IMR-90 (cell line): ENCODE results near the gene DNAH5. TPM values are rescaled to one million over a fixed set of nuclear protein-coding genes. Genes with fewer than 3 reads are reported as not detected.

Source experiments
- ATAC-seq: fragments of 200-7000 bp; cut with Tn5 transposase; 2 replicates; pipeline ENCODE4 v1.9.1; 2020; ENCODE audit warnings: low read depth, mild to moderate bottlenecking, moderate library complexity
- BruUV-seq: library from RNA; stranded (reverse); fragments of 400-500 nt; replicated peaks from 2 replicates; lab custom pipeline; 2021; lab: Mats Ljungman, UMichigan
- CTCF ChIA-PET: fragments of 300-600 bp; formaldehyde crosslinking; extraction: SDS; loops from one replicate; lab custom pipeline; 2021; ENCODE audit warnings: antibody characterized with exemption; lab: Yijun Ruan, JAX
- POLR2A ChIA-PET: fragments of 300-600 bp; sonication (Branson Sonifier 250); formaldehyde crosslinking; loops from one replicate; lab custom pipeline; 2022; ENCODE audit warnings: antibody characterized with exemption; ENCODE audit not compliant: unreplicated experiment; lab: Charles Lee
- DNase-seq: peaks from one replicate; pipeline ENCODE4 v3.0.0; 2013
- H2AFZ ChIP-seq: replicated peaks from 2 replicates; pipeline ENCODE3; 2013; ENCODE audit warnings: low read length, mild to moderate bottlenecking; ENCODE audit not compliant: poor library complexity
- H2AK5ac ChIP-seq: 2 replicates; pipeline ENCODE4 v1.6.1; 2013; ENCODE audit warnings: low read depth, low read length, inconsistent platforms
- H2AK9ac ChIP-seq: replicated peaks from 2 replicates; pipeline ENCODE3; 2013; ENCODE audit warnings: mild to moderate bottlenecking, low read depth, low read length, moderate library complexity; ENCODE audit not compliant: poor library complexity
- H2BK120ac ChIP-seq: 2 replicates; pipeline ENCODE4 v1.6.1; 2013; ENCODE audit warnings: low read depth, low read length, inconsistent platforms
- H2BK15ac ChIP-seq: 3 replicates; pipeline ENCODE4 v1.6.1; 2013; ENCODE audit warnings: low read depth, low read length, inconsistent platforms
- H2BK20ac ChIP-seq: 2 replicates; pipeline ENCODE4 v1.6.1; 2013; ENCODE audit warnings: low read depth, mild to moderate bottlenecking, inconsistent platforms, low read length, moderate library complexity
- H2BK5ac ChIP-seq: 2 replicates; pipeline ENCODE4 v1.6.1; 2013; ENCODE audit warnings: mild to moderate bottlenecking, low read depth, low read length, inconsistent platforms; ENCODE audit not compliant: poor library complexity, severe bottlenecking
- H3K14ac ChIP-seq: replicated peaks from 2 replicates; pipeline ENCODE4 v1.6.1; 2013; ENCODE audit warnings: low read depth, low read length, inconsistent platforms
- H3K18ac ChIP-seq: 2 replicates; pipeline ENCODE4 v1.6.1; 2013; ENCODE audit warnings: low read depth, low read length, control low read depth
- H3K23ac ChIP-seq: 2 replicates; pipeline ENCODE4 v1.6.1; 2013; ENCODE audit warnings: low read depth, low read length, inconsistent platforms
- H3K27ac ChIP-seq: 2 replicates; pipeline ENCODE4 v1.5.1; 2013; ENCODE audit warnings: mild to moderate bottlenecking, control low read depth, low read length; ENCODE audit not compliant: insufficient read depth
- H3K27me3 ChIP-seq: 2 replicates; pipeline ENCODE4 v1.6.1; 2013; ENCODE audit warnings: low read length; ENCODE audit not compliant: control insufficient read depth, insufficient read depth
- H3K36me3 ChIP-seq: 2 replicates; pipeline ENCODE4 v1.6.1; 2013; ENCODE audit warnings: low read length, mixed read lengths; ENCODE audit not compliant: control insufficient read depth, insufficient read depth
- H3K4ac ChIP-seq: 2 replicates; pipeline ENCODE4 v1.6.1; 2013; ENCODE audit warnings: low read depth, low read length, inconsistent platforms
- H3K4me1 ChIP-seq: 2 replicates; pipeline ENCODE4 v1.6.1; 2013; ENCODE audit warnings: low read length, mixed read lengths; ENCODE audit not compliant: control insufficient read depth, insufficient read depth
- H3K4me2 ChIP-seq: 2 replicates; pipeline ENCODE4 v1.6.1; 2013; ENCODE audit warnings: low read depth, mild to moderate bottlenecking, control low read depth, low read length, moderate library complexity
- H3K4me3 ChIP-seq: 2 replicates; pipeline ENCODE4 v1.5.1; 2013; ENCODE audit warnings: low read depth, mild to moderate bottlenecking, control low read depth, low read length, moderate library complexity; ENCODE audit not compliant: insufficient read depth
- H3K56ac ChIP-seq: 2 replicates; pipeline ENCODE4 v1.6.1; 2013; ENCODE audit warnings: low read length, inconsistent platforms; ENCODE audit not compliant: insufficient read depth; ENCODE audit errors: extremely low read depth
- H3K79me1 ChIP-seq, 2 experiments: 2 replicates each; pipeline ENCODE4 v1.6.1; 2013; ENCODE audit warnings: low read length in 2 of 2, inconsistent platforms in 1 of 2, low read depth in 1 of 2
- H3K9ac ChIP-seq: 2 replicates; pipeline ENCODE4 v1.6.1; 2013; ENCODE audit warnings: low read depth, low read length, control low read depth
- H3K9me1 ChIP-seq: 2 replicates; pipeline ENCODE4 v1.6.1; 2013; ENCODE audit warnings: low read length, inconsistent platforms; ENCODE audit not compliant: insufficient read depth
- H3K9me3 ChIP-seq: 2 replicates; pipeline ENCODE4 v1.6.1; 2013; ENCODE audit warnings: low read length; ENCODE audit not compliant: control insufficient read depth, insufficient read depth
- H4K20me1 ChIP-seq: 2 replicates; pipeline ENCODE4 v1.6.1; 2013; ENCODE audit warnings: low read length, inconsistent platforms; ENCODE audit not compliant: insufficient read depth
- H4K5ac ChIP-seq: 2 replicates; pipeline ENCODE4 v1.6.1; 2013; ENCODE audit warnings: mild to moderate bottlenecking, low read depth, low read length, control low read depth
- H4K8ac ChIP-seq, 2 experiments: 2 replicates each; pipeline ENCODE4 v1.6.1; 2013; ENCODE audit warnings: low read depth in 2 of 2, low read length in 2 of 2, control low read depth in 1 of 2, inconsistent platforms in 1 of 2
- H4K91ac ChIP-seq: 2 replicates; pipeline ENCODE4 v1.6.1; 2013; ENCODE audit warnings: low read depth, low read length, inconsistent platforms; ENCODE audit not compliant: insufficient read depth
- ELK1 ChIP-seq: fragments of 150-350 bp; IDR thresholded peaks from 2 replicates; pipeline ENCODE4 v1.6.1; 2016; ENCODE audit warnings: low read depth, mild to moderate bottlenecking, low read length, moderate library complexity, borderline replicate concordance
- MXI1 ChIP-seq: IDR thresholded peaks from 2 replicates; pipeline ENCODE4 v1.6.1; 2012; ENCODE audit warnings: low read depth, mild to moderate bottlenecking, low read length, moderate library complexity, borderline replicate concordance
- RCOR1 ChIP-seq: IDR thresholded peaks from 2 replicates; pipeline ENCODE4 v1.6.1; 2012; ENCODE audit warnings: mild to moderate bottlenecking, low read length, improper control_type of control experiment; ENCODE audit not compliant: insufficient replicate concordance
- RFX5 ChIP-seq: IDR thresholded peaks from 2 replicates; pipeline ENCODE4 v1.8.0; 2012; ENCODE audit warnings: low read depth, mild to moderate bottlenecking, low read length, moderate library complexity
- WGBS, 2 experiments: methylation state at CpG; one replicate each; pipeline versions ENCODE4 v1.1.5 to v1.1.7; 2013; ENCODE audit warnings: missing lambda C conversion rate in 2 of 2; ENCODE audit not compliant: insufficient read length in 1 of 2; ENCODE audit errors: extremely low coverage in 2 of 2; 5-methylcytosine and 5-hydroxymethylcytosine counted together
- dilution Hi-C: fragments of 300-500 bp; cut with HindIII; formaldehyde crosslinking; loops from one replicate; pipeline ENCODE4 v1.14.3; 2018; ENCODE audit warnings: low sequenced_read_pairs; ENCODE audit not compliant: unreplicated experiment
- in situ Hi-C: fragments of 300-500 bp; cut with MboI; formaldehyde crosslinking; loops from 3 replicates; pipeline ENCODE4 v1.14.3; 2019; ENCODE audit warnings: low sequenced_read_pairs, inconsistent platforms, mixed read lengths
- intact Hi-C: fragments of 100-400 bp; cut with micrococcal nuclease; formaldehyde crosslinking; loops from 2 replicates; pipeline ENCODE4 v1.10.0; 2022
- polyA plus RNA-seq, 3 experiments: library from polyadenylated mRNA; depleted of rRNA; stranded (reverse); fragments of >200 nt; gene quantifications; 2 replicates each; pipeline ENCODE4 v1.2.3, GENCODE V29; 2012; ENCODE audit warnings: low replicate concordance in 1 of 3
- total RNA-seq: library from RNA; depleted of rRNA; stranded (reverse); fragments of >200 nt; gene quantifications from 2 replicates; pipeline ENCODE4 v1.2.3, GENCODE V29; 2012

Gene DNAH5
- total and polyA plus RNA-seq, 2 of the 4 experiments (the other 2 are of a cell fraction), result 1.9 to 4.3 TPM

- H3K4ac ChIP-seq, result no peak overlapping the region
- dilution Hi-C loops, result no loop called here
- no peak overlapping the region for H3K4me3 ChIP-seq
- POLR2A ChIA-PET, result no interaction called here
- no peak overlapping the region for H2AFZ ChIP-seq
- no TSS peak for BruUV-seq
- no peak overlapping the region for H3K14ac ChIP-seq
- peaks cover 3% of the 10 kb centered on the region; the same call in 1 of the 2 replicates for H3K9me1 ChIP-seq
- no peak overlapping the region for H2AK9ac ChIP-seq
- no peak overlapping the region for H2BK15ac ChIP-seq
- H4K20me1 ChIP-seq, result no peaks in the 10 kb centered on the region
- H3K56ac ChIP-seq, result no peak overlapping the region
- H3K4me1 ChIP-seq, result no peaks in the 10 kb centered on the region
- no peak overlapping the region for H2BK20ac ChIP-seq
- no peaks in the 10 kb centered on the region for H3K9me3 ChIP-seq
- no peaks in the 10 kb centered on the region for H3K79me1 ChIP-seq
- H3K4me2 ChIP-seq, result no peak overlapping the region
- in situ Hi-C loops, result no loop called here
- no peak overlapping the region for H3K9ac ChIP-seq
- no peak overlapping the region for H4K8ac ChIP-seq
- H4K5ac ChIP-seq, result no peak overlapping the region
- no peak overlapping the region for H3K23ac ChIP-seq
- no peak overlapping the region for H3K18ac ChIP-seq
- TF ChIP-seq ELK1 (no peak), MXI1 (no peak), RFX5 (no peak), RCOR1 (no peak)
- CTCF ChIA-PET, result no interaction called here
- WGBS, 2 experiments, result 100% methylated on average over 3 of the region's 4 CpGs; no CpG with 5 or more reads in 1 of the 2 experiments
- H2BK5ac ChIP-seq, result no peak overlapping the region
- H2AK5ac ChIP-seq, result no peak overlapping the region
- H3K27me3 ChIP-seq, result no peaks in the 10 kb centered on the region
- no peak overlapping the region for H3K27ac ChIP-seq
- H4K91ac ChIP-seq, result no peak overlapping the region
- intact Hi-C loops, result no loop called here
- H2BK120ac ChIP-seq, result no peak overlapping the region
- ATAC-seq, result no peak
- no peak for DNase-seq
- H3K36me3 ChIP-seq, result peaks cover 15% of the 10 kb centered on the region
Observed at GRCh38 chr5:13704396-13704795, 240.1 kb downstream of the DNAH5 start.
